AG04449 (cell line): ENCODE results near the gene RIN2.

Source experiments
- CTCF ChIA-PET: fragments of 350-600 bp; formaldehyde crosslinking; extraction: SDS; loops from one replicate; lab custom pipeline; 2021; ENCODE audit warnings: antibody characterized with exemption; lab: Yijun Ruan, JAX
- POLR2A ChIA-PET: fragments of 400-600, 350-600 bp; formaldehyde crosslinking; extraction: SDS; loops from one replicate; lab custom pipeline; 2020; ENCODE audit warnings: antibody characterized with exemption, inconsistent platforms; lab: Yijun Ruan, JAX
- DNase-seq: peaks from one replicate; pipeline ENCODE4 v3.0.0-alpha.2; 2010; ENCODE audit warnings: low read depth, low spot score
- H3K4me3 ChIP-seq: 2 replicates; pipeline ENCODE4 v1.5.1; 2011; ENCODE audit warnings: low read depth, mild to moderate bottlenecking, control low read depth, low read length
- CTCF ChIP-seq: IDR thresholded peaks from one replicate; pipeline ENCODE4 v1.5.1; 2011; ENCODE audit warnings: mild to moderate bottlenecking, moderate library complexity, low read length, control low read depth, inconsistent platforms; ENCODE audit not compliant: insufficient read depth; ENCODE audit errors: missing control alignments

The RIN2 gene

GRCh38 chr20:19741924-19742323 lies 16.1 kb upstream of the RIN2 start:
- POLR2A ChIA-PET, result no interaction called here
- no peak for TF ChIP-seq CTCF
- CTCF ChIA-PET, result no interaction called here

GRCh38 chr20:19742974-19743639 lies 15.0 kb upstream of the RIN2 start:
- TF ChIP-seq CTCF, result no peak
- POLR2A ChIA-PET, result interaction anchor here (0.7 kb wide), 1 partner anchor 250 kb away, joined by 3 read pairs; no protein-coding TSS in a partner anchor
- CTCF ChIA-PET, result no interaction called here
- DNase-seq, result no peak
- H3K4me3 ChIP-seq, result no peak overlapping the region

More at GRCh38 chr20:19741924-19742323, 16.1 kb upstream of the RIN2 start:
- no peak for DNase-seq
- H3K4me3 ChIP-seq, result no peak overlapping the region

GRCh38 chr20:19743640-19743995 lies 14.4 kb upstream of the RIN2 start:
- H3K4me3 ChIP-seq, result no peak overlapping the region
- ChIA-PET POLR2A (no interaction called here), CTCF (no interaction called here)
- TF ChIP-seq CTCF, result no peak
- no peak for DNase-seq

- TF ChIP-seq CTCF, result no peak
- POLR2A ChIA-PET, result no interaction called here
- no peak overlapping the region for H3K4me3 ChIP-seq
- DNase-seq, result no peak
- CTCF ChIA-PET, result no interaction called here
Observed at GRCh38 chr20:19745106-19745505, 13.0 kb upstream of the RIN2 start.

GRCh38 chr20:19745584-19745983 lies 12.5 kb upstream of the RIN2 start:
- H3K4me3 ChIP-seq, result no peak overlapping the region
- DNase-seq, result no peak
- POLR2A ChIA-PET, result no interaction called here
- no peak for TF ChIP-seq CTCF
- CTCF ChIA-PET, result no interaction called here

GRCh38 chr20:19746396-19746795 lies 11.7 kb upstream of the RIN2 start:
- no peak overlapping the region for H3K4me3 ChIP-seq
- CTCF ChIA-PET, result no interaction called here
- no peak for TF ChIP-seq CTCF
- POLR2A ChIA-PET, result no interaction called here
- DNase-seq, result no peak
